SW 1271 (cell line): ENCODE results near the gene C12orf76.
A peak's percentile ranks its signal among the peaks of the same experiment; 100 is the strongest.
"Not testable (repeated sequence)": the region's sequence is repeated elsewhere in the genome, so short reads cannot be mapped to it uniquely, and the experiment has no call there.

ENCODE experiments used
- DNase-seq, 2 experiments: peaks; one replicate each; lab custom pipeline; 2025; lab: John Stamatoyannopoulos, UW

C12orf76 gene

DNA sequence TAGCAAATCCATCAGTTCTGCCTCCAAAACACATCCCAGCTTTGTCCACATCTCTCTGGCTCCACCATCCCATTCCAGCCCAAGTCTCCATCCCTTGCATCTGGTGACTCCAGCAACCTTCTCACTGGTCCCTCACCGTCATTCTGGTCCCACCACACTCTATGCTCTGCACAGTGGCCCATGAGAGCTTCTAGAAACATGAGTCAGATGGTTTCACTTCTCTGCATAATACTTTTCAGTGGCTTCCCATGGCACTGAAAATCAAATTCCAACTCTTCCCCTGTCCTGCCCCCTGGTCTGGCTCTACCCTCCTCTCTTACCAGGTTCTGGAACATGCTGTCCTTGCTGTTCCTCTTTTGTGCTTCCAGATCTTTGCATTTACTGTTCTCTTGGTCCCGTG lies 17.2 kb upstream of the C12orf76 start:
- DNase-seq: no peak

DNA sequence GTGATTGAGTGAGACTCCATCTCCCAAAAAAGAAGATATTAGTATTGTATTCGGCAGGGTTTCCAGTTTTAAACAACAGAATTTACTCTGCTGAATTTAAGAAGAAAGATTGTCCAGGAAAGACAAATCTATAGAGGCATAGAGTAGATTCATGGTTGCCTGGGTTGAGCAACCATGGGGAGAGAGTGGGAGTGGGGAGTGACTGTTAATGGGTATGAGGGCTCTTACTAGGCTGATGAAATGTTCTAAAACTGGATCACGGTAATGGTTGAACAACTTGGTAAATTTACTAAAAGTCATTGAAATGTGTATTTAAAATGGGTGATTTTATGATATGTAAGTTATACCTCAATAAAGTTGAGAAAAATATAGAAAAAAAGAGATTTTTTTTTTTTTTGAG lies 13.9 kb upstream of the C12orf76 start:
- no peak for DNase-seq

DNA sequence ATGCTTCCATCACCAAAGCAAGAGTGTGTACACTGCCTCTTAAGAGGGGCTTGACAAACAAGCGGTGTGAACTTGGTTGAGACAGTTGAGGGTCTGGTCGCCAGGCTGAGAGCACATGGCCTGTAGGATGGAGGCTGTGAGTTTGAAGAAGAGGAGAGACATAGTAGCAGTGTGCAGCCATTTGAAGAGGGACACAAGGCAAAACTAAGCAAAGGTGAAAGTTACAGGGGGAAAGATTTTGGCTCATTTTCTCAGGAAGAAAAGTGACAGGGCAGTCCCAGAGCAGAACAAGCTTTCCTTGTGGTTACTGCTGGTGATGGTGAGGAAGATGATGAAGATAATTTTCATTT lies 11.3 kb upstream of the C12orf76 start:
- DNase-seq: no peak

DNA sequence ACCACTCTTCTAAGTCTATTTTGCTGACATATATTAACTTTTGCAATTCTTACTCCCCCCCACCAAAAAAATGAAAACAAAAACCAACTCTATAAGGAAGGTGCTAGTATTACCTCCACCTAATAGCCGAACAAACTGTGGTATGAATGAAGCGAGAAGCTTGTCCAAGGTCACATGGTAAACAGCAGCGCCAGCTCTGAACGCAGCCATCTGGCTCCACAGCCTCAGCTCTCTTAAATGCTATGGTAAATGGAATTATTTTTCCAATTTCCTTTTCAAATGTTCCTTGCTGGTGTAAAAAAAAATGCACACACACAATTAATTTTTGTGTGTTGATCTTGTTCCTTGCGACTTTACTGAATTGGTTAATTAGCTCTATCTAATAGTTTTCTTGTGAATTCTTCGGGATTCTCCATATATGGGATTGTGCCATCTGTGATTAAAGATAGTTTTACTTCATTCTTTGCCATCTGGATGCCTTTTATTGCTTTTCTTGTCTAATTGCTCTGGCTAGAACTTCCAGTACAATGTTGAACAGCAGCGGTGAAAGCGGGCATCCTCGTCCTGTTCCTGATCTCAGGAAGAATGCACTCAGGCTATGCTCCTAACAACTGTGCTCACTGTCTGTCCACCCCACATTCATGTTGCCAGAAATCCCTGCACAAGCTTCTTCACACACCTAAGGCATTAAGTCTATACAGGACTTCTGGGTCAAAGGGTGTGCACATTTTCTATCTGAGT lies 10.7 kb upstream of the C12orf76 start:
- DNase-seq: no peak

DNA sequence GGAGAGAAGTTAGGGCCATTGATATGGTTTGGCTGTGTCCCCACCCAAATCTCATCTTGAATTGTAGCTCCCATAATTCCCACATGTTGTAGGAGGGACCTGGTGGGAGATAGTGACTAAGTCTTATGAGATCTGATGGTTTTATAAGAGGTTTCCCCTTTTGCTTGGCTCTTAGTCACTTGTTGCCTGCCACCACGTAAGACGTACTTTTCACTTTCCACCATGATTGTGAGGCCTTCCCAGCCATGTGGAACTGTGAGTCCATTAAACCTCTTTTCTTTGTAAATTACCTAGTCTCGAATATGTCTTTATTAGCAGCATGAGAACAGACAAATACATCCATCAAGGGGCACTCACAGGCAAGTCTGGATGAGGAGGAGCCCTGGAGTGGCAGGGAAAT lies 8.3 kb upstream of the C12orf76 start:
- DNase-seq: not testable (repeated sequence)

DNA sequence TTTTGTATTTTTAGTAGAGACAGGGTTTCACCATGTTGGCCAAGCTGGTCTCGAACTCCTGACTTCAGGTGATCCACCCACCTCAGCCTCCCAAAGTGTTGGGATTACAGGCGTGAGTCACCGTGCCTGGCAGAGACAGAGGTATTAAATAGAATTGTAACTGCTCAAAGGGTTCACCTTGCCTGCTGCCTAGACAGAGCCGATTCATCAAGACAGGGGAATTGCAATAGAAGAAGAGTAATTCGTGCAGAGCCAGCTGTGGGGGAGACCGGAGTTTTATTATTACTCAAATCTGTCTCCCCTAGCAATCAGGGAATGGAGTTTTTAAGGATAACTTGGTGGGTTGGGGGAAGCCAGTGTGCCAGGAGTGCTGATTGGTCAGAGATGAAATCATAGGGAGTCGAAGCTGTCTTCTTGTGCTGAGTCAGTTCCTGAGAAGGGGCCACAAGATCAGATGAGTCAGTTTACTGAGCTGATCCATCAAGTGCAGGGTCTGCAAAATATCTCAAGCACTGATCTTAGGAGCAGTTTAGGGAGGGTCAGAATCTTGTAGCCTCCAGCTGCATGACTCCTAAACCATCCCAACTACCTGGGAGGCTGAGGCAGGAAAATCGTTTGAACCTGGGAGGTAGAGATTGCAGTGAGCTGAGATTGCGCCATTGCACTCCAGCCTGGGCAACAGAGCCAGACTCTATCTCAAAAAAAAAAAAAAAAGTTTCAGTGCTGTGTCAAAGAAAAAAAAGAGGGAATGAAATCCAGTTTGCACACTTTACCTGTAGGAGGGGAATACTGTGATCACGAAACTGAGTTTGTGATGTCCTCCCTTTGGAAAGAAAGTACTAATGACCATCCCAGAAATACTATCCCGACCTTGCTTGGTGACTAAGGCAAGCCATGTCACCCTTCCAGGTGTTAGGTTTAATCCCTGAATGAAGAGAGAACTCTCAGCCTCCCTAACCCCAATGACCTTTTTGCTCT lies 7.3 kb upstream of the C12orf76 start:
- peak; percentile 22 to 50 for DNase-seq

DNA sequence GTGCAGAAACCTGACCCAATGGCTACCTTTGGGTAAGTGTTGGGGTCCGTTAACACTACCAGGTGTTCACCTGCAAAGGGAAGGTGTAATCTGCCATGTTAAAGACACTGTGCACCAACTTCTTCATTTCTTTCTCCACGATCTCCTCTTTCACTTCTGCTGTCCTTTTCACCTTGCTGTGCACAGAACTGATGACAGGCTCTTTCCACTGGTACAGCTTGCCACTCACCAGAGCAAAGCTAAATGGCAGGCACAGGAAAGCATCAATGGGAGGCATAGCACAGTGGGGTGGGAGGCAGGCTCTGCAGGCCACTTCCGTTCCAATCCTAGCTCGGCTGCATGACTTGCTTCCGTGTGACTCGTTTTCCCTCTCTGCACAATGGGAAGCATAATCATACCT lies 2.6 kb upstream of the C12orf76 start:
- no peak for DNase-seq

DNA sequence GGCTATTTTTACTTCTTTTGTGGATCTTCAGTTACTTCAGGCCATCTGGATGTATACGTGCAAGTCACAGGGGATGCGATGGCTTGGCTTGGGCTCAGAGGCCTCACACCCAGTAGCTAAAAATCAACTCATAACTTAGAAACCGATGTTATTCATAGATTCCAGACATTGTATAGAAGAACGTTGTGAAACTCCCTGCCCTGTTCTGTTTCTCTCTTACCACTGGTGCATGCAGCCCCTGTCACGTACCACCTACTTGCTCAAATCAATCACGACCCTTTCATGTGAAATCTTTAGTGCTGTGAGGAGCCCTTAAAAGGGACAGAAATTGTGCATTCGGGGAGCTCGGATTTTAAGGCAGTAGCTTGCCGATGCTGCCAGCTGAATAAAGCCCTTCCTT lies 1.3 kb upstream of the C12orf76 start:
- DNase-seq: not testable (repeated sequence)

DNA sequence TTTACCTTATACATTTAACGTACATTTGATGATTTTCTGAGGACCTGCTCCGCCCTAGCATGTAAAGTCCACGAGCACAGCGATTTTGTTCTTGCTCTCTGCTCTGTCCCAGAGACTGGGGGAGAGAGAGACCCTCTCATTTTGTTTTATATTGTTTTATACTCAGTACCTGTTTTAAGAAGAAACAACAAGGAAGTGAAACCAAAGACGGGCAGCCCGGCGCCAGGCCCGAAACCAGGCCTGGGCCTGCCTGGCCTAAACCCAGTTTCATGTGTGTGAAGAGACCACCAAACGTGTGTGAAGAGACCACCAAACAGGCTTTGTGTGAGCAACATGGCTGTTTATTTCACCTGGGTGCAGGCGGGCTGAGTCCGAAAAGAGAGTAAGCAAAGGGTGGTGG lies 712 bp upstream of the C12orf76 start:
- not testable (repeated sequence) for DNase-seq

DNA sequence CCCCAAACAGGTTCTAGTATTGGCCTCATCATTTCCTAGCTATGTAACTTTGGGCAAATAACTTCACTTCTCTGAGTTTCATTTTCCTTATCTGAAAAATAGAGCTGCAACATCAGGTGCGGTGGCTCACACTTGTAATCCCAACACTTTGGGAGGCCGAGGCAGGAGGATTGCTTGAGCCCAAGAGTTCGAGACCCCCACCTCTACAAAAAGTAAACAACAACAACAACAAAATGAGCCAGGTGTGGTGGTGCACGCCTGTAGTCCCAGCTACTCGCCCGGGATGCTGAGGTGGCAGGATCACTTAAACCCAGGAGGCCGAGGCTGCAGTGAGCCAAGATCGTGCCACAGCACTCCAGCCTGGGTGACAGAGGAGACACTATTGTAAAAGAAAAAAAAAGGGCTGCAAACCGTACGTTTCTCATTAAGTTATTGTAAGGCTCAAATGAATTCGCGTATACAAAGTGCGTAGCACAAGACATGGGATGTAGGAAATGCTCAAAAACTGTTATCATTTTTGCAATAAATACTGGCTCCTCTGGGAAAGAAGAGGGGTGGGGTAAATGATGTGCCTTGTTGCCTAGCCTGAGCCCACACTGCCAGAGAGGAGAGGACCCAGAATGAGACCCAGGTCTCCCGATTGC lies 903 bp downstream of the C12orf76 start:
- DNase-seq: no peak

DNA sequence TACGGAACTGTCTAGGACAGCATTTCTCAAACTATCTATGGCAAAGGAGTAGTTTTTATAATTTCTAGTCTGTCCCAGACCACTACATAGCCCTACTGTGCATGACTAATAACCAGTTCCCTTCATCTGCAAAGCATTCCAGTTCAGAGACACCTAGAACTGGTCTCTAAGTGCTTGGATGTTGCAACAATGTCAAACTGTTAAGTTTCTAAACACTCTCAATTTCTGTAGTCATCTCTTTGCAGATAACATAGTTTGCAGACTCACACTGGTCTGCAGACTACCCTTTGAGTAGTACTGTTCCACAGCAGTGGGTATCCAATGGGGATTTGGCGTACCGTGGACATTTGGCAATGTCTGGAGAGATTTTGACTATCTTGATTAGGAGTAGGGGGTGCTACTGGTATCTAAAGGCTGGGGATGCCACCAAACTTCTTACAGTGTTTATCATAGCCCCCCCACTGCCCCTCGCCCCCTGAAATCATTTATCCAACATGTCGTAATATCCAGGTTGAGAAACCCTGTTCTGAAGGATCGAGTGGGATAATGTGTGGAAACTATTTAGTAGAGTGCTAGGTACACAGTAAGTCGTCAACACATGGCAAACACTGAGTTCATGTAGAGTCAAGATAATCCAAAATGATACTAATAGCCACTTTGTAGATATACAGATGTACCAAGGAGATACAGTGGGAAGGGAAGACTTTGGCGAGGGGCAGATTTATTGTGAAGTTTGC lies 1.7 kb downstream of the C12orf76 start:
- no peak for DNase-seq

DNA sequence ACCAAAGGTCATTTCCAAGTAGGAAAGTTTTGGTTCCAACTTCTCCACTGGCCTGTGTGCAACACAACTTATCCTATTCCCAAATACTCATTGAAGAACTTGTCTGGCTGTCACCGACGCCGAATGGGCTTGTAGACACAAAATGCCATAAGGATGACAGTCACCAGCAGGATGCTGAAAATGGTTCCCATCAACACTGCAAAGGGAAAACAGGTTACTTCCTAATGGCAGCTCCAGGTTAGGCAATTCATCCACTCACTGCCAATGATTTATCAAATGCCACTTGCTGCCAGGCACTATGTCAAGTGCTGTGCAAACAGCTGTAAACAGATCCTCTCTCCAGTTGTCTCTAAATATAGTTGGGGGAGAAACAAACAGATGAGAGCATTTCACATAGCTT lies 6.1 kb downstream of the C12orf76 start:
- no peak for DNase-seq

DNA sequence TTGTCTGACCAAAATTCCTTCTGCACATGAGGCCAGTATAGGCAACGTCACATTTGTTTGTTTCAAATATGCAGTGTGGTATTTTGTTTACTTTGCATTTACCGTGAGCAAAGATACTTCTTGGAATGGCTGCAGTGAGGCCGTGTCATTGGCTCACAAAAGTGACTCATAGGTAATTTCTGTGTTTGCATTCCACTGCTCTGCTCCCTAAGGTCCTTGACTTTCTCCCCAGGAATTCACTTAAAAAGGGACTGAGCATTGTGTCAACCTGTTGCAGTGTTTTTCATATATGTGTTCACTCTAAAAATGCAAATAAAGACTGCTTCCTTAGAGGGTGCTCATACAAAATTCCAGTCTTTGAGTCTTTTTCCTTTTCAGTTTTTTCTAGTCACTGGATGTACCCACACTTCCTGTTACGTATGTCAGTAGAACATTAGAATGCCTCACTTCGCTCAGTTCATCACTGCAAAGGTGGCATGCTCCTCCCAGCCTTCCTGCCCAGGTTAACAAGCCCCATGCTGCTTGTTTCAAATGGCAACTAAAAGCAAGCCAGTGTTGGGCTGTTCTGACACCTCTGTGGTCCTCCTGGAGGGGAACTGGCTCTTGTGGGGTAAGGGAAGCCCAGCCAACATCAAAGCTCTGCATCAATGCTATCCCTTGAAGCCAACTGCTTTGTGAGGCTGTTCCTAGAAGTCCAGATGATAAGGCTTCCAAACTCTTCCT lies 9.1 kb downstream of the C12orf76 start:
- peak; percentile 77 to 93 for DNase-seq

DNA sequence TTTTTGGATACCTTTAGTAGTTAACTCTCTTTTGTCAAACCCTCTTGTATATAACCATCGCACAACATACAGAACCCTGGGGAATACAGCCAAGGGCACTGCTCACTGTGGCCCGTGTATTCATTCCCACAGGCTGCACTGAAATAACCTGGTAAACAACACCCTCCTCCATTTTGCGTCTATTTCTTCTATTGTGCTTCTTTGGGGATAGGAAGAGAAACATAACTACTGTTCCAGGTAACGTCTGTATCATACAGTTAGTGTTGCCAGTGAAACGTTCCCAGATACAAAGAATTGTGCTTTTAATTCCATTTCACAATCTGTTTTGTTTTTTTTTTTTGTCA lies 9.6 kb downstream of the C12orf76 start:
- DNase-seq: no peak

DNA sequence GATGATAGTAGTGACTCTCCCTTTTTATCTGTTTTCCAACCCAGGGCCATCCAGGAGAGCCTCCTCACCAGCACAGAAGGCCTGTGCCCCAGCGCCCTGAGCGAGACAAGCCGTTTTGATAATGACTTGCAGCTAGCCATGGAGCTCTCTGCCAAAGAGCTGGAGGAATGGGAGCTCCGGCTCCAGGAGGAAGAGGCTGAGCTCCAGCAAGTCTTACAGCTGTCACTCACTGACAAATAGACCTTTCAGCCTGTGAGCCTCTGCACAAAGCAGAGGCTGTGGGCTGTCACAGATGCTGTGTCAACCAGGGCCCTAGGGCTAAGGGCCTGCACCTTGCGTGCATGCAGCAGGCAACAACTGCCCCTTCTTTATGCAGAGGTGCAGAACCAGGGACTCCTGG lies 11.0 kb downstream of the C12orf76 start:
- DNase-seq: no peak

DNA sequence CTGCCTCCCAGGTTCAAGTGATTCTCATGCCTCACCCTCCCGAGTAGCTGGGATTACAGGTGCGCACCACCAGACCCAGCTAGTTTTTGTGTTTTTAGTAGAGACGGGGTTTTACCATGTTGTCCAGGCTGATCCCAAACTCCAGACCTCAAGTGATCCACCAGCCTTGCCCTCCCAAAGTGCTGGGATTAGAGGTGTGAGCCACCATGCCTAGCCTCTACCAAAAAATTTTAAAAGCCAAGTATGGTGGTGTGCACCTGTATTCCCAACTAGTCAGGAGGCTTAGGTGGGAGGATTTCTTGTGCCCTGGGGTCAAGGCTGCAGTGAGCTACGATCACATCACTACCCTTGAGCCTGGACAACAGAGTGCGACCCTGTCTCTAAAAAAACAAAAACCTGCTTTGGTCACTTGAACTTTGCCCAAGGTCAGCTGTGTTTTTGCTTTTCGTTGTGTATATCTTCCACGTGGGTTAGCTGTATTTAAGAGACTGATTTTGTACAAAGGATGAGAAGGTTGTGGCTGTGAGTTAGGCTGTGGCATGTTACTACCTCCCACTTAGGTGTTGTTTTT lies 12.7 kb downstream of the C12orf76 start:
- DNase-seq: no peak

DNA sequence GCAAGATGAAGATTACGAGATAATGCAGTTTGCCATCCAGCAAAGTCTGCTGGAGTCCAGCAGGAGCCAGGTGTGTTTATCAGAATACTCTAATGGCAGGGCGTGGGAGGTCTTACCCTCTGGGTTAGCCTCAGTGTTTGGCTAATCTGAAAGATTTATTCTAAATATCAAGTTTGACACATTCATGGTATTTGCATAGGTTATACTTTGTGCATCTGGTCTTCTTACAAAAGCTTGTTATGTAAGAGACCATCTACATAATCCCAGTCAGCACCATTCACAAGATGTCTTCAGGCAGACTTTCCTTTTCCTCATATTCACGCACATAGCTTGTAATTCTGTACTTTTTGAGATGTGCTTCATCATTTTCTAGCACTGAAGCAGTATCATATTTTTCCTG lies 14.4 kb downstream of the C12orf76 start:
- no peak for DNase-seq

DNA sequence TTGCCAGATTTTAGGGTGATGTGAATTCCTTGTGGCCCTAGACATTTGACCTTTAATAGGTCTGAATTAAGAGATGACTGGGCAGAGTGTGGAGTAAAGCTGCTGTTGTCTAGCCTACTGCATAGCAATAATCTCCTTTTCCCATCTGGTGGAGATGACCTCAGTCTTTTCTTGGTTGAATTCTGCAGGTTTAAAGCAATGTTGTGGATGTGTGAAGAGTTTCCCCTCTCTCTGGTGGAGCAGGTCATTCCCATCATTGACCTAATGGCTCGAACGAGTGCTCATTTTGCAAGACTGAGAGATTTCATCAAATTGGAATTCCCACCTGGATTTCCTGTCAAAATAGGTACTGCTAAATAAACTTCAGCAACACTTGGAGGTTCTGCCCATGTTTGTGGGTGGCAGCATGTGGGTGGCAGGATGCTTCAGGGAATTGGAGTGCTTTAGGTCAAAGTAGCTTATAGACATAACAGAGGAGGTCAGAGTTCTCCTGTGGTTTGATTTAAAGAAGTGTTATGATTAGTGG lies 19.0 kb downstream of the C12orf76 start:
- no peak for DNase-seq

DNA sequence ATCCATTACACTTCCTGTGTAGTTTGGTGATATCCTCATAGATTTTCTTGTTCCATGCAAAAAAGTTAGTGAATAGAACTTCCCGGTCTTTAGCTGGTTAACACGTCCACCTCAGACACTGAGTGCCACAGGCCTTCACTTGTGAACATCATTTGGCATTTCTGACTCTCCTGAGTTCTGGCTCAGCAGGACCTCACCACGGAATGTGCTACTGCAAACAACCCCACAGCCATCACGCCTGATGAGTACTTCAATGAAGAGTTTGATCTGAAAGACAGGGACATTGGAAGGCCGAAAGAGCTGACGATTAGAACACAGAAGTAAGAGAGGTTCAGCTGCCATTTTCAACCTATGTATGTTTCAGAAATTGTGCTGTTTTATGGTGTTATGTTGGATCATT lies 20.0 kb downstream of the C12orf76 start:
- DNase-seq: no peak

DNA sequence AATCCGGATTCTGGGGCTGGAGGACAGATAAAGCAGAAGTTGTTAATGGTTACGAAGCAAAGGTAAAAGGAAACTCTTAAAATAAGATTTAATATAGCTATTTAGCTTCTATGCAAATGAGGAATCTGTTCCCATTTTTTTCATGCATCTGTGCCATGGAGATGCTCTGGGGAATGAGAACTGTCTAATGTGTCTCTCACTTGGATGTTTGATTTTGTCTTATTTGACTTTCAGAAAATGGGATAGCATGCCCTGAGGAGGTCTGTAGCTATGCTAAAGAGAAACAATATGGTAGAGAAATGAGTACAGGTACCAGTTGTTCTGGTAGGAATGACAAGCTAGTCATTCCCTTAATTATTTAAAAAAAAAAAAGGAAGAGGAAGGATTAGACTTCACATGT lies 24.3 kb downstream of the C12orf76 start:
- no peak for DNase-seq
